EL (cell line): Measurements from ENCODE around the gene ZBTB16.

Experiments used
- DNase-seq: peaks from one replicate; pipeline ENCODE4 v3.0.0-alpha.2; 2016

Gene ZBTB16

GRCh38 chr11:114270531-114271270 is 211.2 kb downstream of the ZBTB16 start:
- no peak for DNase-seq

DNA sequence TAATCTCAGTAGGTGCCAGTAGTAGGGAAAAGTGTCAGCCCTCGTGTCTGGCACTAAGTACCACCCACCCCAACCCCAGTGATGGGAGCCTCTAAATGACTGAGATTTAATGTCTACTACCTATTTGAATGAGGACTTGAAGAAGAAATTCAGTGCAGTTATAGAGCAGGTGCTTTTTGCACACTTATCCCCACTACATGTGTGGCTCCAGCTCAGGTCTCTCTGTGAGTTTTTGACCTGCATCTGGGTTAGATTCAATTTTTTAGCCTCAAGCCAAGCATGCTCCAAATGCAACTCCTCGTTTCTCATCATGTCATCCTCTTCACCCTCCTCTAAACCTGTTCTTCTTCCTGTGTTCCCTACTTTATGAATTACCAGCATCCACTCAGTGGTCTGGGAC is 211.8 kb downstream of the ZBTB16 start:
- no peak for DNase-seq

DNA sequence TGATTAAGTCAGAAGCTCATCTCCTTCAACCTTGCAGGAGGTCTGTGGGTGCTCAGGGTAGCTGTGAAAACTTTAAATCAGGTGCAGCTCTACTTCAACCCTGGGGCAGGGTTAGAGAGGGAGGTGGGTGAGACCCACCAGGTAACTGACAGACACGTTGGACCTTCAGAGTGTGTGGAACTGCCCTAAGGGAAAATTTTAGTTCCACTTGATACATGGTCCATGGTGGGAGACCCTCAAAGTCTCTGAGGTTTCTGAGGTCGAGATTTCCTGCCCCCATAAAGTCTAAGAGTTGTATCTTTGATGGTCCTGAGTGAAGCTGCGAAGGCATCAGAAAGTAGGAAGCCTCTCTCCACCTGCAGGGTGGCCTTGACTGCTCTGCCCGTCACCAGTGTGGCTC is 212.8 kb downstream of the ZBTB16 start:
- DNase-seq = no peak

DNA sequence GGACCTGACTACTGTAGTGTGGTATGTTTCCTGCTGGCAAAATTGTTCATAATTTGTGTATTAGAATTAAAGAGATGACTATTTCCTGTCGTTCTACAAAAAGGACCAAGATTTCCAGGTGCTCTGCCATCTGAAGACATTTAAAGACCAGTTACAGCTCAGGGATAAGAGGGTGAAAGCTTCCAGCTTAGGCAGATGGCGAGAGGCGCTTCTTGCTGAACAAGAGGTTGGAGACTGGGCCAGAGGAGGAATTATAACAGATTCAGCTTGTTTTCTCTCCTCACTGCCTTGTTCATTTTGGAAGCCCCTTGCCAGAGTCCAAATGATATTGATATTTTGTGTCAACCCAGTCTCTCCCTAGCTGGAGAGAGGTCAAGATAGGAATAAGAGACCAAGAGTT is 213.6 kb downstream of the ZBTB16 start:
- DNase-seq = no peak

DNA sequence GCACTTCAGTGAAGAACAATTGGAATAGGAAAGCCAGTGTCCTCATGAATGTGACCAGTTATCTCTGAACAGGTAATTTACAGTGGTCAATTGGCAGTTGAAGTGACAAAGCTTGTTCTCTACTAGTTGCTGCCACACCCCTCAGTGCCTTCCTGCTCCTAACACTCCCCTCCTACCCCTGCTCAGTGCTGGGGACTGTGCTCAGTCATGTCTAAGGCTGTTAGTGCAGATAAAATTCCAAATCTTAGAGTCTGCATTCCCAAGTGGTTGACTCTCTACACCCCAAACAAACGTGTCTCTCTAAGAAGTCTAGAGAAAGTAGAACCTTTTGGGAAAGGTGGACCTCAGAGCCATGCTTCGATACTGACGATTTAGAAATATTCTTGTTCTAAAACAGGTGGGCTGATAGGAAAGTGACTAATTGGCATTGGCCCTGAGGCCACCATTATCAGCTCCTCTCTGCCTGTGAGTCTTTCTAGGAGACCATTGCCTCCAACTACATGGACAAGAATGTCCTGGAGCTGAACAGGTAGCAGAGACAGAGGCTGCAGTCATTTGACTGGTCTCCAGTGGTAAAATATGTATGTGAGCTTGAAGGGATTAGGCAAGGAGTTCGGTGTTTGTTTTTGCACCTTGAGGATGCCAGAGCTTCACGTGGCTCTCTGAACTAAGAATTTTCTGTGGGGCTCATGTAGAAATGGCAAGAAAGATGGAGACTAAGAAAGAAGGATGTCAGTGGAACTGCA is 214.6 kb downstream of the ZBTB16 start:
- no peak for DNase-seq

- DNase-seq = no peak
Measured at GRCh38 chr11:114274637-114275036, 215.1 kb downstream of the ZBTB16 start.

GRCh38 chr11:114275280-114275679 is 215.8 kb downstream of the ZBTB16 start:
- no peak for DNase-seq

DNA sequence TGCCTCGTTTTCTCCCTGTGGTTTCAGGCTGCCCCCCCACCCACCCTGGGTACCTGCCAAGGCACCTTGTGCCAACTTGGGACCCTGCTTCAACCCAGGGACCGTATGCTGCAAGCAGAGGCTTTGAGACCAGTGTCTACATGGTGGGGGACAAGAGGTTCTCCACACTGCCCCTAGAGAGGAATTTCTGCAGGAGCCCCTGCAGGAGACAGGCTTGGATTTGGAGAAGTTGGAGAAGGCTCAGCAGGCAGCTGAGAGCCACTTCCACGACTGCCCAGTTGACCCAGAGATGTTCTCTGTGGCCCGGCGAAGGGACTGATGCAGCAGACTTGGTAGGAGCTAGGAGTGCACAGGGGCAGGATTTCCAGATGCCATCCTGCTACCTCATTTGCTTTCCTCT is 216.6 kb downstream of the ZBTB16 start:
- DNase-seq = no peak

DNA sequence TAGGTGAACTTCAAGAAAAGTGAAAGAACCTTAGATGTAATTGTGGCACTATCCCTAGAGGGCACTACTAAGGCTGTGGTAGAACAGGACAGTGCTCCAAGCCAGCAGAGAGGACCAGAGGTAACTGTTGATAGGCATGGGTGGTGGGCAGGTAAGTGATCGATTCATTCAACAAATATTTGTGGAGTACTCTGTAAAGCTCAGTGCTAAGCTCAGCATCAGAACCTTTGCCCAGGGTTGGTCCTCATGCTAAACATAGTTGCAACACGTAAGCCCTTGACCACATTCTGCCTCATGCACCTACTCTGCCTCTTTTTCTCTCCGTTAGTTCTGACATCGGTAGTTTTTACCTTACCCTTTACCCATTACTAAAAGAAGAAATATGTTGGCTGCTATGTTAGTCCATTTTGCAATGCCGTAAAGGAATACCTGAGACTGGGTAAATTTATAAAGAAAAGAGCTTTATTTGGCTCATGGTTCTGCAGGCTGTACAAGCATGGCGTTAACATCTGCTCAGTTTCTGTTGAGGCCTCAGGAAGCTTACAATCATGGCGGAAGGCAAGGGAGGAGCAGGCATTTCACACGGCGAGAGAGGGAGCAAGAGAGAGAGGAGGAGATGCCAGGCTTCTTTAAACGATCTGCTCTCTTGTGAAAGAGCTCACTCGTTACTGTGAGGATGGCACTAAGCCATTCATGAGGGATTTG is 218.3 kb downstream of the ZBTB16 start:
- no peak for DNase-seq

DNA sequence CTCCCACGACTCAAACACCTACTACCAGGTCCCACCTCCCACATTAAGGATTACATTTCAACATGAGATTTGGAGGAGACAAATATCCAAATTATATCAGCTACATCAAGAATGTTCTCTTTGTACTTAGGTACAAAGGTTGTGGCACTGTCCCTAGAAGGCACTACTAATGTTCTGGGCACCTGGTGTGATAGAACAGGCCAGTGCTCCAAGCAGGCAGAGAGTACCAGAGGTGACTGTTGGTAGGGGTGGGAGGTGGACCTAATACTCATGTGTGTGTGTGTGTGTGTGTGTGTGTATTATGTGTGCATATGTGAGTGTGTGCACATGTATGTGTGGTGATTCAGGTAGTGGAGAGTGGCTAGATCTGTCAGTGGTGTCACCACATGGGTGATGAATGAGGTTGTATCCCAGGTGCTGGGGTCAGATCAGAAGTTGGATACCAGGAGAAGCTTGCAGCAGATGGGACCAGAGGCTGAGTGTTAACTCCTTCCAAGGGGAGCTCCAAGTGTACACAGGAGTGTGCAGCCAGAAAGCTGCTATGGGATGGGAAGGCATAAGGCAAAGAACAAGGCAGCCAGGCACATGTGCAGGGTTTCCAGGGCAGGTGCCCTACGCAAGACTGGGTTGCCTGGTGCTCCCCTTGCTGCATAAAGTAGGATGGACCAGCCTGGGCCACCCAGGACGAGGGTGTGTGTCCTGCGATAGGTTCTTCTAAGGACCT is 219.0 kb downstream of the ZBTB16 start:
- DNase-seq = no peak

- DNase-seq = peak; percentile 57
Measured at GRCh38 chr11:114279792-114280546, 220.5 kb downstream of the ZBTB16 start.

DNA sequence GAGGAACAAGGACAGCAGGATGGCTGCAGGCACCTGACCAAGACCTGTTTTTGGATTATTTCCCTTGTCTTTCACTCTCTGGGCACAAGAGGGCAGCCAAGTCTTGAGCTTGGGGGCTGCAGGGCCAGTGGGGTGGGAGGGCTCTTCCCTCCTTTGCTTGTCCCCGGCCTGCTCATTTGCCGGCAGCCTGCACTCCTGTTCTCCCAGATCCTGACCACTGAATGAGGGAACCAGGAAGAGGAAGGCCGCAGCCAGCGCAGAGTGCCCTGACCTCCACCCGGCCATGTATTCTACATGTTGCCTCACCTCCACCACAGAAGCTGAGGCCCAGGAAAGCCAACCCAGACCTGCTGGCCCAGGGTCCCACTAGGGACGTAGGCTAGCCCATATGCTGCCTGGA is 221.2 kb downstream of the ZBTB16 start:
- peak; percentile 89 for DNase-seq

GRCh38 chr11:114281388-114281956 is 222.0 kb downstream of the ZBTB16 start:
- peak; percentile 19 for DNase-seq

DNA sequence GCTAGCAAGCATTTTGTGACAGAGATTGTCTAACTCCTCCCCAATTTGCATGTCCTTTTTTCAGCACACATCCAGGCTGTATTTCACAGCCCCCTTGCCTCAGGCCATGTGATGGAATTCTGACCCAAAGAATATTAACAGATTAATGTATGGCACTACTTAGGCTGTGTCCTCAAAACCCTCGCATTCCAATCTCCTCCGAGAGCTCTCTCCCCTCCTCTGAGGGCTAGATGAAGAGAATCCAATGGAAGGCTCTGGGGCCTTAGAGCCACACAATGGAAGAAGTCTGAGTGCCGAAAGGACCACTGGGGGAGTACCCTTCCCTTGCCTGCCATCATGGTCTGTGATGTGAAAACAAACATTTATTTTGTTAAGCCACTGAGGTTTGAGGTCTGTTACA is 223.0 kb downstream of the ZBTB16 start:
- DNase-seq = no peak

- DNase-seq = no peak
Measured at GRCh38 chr11:114283422-114283821, 223.9 kb downstream of the ZBTB16 start.

DNA sequence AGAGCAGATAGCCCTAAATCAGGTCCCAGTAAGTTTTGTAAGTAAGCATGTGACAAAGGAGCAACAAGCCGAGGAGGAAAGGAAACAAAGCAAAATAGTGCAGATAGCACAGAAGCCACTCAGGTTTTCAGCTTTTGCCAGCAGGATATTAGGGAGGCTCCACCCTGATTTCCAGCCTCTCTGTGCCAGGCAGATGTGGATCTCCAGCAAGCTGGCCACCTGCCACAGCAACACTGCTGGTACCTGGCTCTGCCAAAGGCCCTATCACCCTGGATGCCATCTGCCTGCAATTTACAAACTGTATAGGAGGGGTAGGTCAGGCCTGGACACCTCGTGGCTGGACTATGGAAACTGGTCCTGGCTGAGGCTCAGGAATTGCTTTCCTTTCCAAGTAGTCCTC is 224.5 kb downstream of the ZBTB16 start:
- DNase-seq = no peak

GRCh38 chr11:114284914-114285313 is 225.4 kb downstream of the ZBTB16 start:
- no peak for DNase-seq

DNA sequence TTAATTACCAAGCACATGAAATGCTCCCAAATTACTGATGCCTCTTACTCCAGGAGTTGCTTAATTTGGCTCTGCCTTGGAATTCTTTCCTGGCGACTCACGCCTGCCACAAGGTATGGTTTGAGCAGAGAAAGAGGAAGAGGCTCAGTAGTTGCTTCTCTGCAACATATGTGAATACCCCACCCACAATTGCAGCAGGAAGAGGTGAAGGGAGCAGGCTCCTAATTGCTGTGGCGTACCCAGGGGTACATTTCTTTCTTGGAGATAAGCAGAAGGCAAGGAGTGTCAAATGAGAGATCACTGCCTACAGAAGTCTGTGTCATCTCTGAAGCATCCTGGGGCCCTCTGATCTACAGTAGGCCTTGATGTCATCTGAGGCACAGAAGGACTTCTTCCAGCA is 226.1 kb downstream of the ZBTB16 start:
- peak; percentile 83 for DNase-seq

- no peak for DNase-seq
Measured at GRCh38 chr11:114286229-114286628, 226.7 kb downstream of the ZBTB16 start.

GRCh38 chr11:114287154-114287553 is 227.6 kb downstream of the ZBTB16 start:
- no peak for DNase-seq

- DNase-seq = no peak
Measured at GRCh38 chr11:114288136-114288535, 228.6 kb downstream of the ZBTB16 start.

DNA sequence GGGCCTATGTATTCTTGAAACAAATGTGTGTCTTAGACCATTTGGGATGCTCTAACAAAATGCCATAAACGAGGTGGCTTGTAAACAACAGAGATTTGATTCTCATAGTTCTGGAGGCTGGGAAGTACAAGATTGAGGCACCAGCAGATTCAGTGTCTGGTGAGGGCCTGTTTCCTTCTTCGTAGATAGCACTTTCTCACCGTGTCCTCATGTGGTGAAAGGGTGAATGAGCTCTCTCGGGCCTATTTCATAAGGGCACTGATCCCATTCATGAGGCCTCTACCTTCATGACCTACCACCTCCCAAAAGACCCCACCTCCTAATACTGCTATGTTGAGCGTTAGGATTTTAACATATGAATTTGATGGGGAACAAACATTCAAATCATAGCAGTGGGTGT is 230.3 kb downstream of the ZBTB16 start:
- DNase-seq = no peak
